H1 (cell line): ENCODE results near the gene MEN1. TPM values are rescaled to one million over a fixed set of nuclear protein-coding genes. Genes with fewer than 3 reads are reported as not detected.

Experiments used
- CTCF ChIA-PET: fragments of 300-600 bp; sonication (Branson Sonifier 250); formaldehyde crosslinking; loops from one replicate; lab custom pipeline; 2021; ENCODE audit not compliant: partially characterized antibody; lab: Charles Lee
- POLR2A ChIA-PET: fragments of 300-600 bp; sonication (Branson Sonifier 250); formaldehyde crosslinking; loops from one replicate; lab custom pipeline; 2021; ENCODE audit warnings: inconsistent platforms; ENCODE audit not compliant: partially characterized antibody; lab: Charles Lee
- DNase-seq, 2 experiments: peaks; one replicate each; pipeline versions ENCODE4 v3.0.0 to v3.0.0-alpha.2; 2010 to 2022; ENCODE audit warnings: low spot score in 2 of 2, low read depth in 1 of 2, mixed read lengths in 1 of 2
- FAIRE-seq: peaks from 2 replicates; lab custom pipeline; 2011; peaks lifted over from hg19 to GRCh38; lab: Jason Lieb, UNC
- H2AFZ ChIP-seq: 2 replicates; pipeline ENCODE4 v1.8.1; 2012; ENCODE audit warnings: low read length, inconsistent platforms
- H2AK5ac ChIP-seq: 2 replicates; pipeline ENCODE4 v1.6.1; 2013; ENCODE audit warnings: low read depth, low read length
- H2BK120ac ChIP-seq: replicated peaks from 2 replicates; pipeline ENCODE3; 2013; ENCODE audit warnings: low read depth, low read length, inconsistent platforms
- H2BK12ac ChIP-seq: 2 replicates; pipeline ENCODE4 v1.6.1; 2013; ENCODE audit warnings: low read depth, low read length
- H2BK15ac ChIP-seq: 2 replicates; pipeline ENCODE4 v1.6.1; 2013; ENCODE audit warnings: low read length
- H2BK20ac ChIP-seq: 2 replicates; pipeline ENCODE4 v1.6.1; 2013; ENCODE audit warnings: low read length
- H2BK5ac ChIP-seq: 2 replicates; pipeline ENCODE4 v1.6.1; 2013; ENCODE audit warnings: low read depth, low read length
- H3K14ac ChIP-seq: 2 replicates; pipeline ENCODE4 v1.6.1; 2013; ENCODE audit warnings: inconsistent platforms; ENCODE audit not compliant: insufficient read length
- H3K18ac ChIP-seq: 2 replicates; pipeline ENCODE4 v1.6.1; 2013; ENCODE audit warnings: low read length; ENCODE audit errors: extremely low read depth
- H3K23ac ChIP-seq: 2 replicates; pipeline ENCODE4 v1.6.1; 2013; ENCODE audit warnings: inconsistent platforms; ENCODE audit not compliant: insufficient read length
- H3K23me2 ChIP-seq: 2 replicates; pipeline ENCODE4 v1.6.1; 2013; ENCODE audit warnings: low read depth, low read length
- H3K27ac ChIP-seq: 2 replicates; pipeline ENCODE4 v1.6.1; 2011; ENCODE audit warnings: low read depth, low read length, inconsistent platforms
- H3K27me3 ChIP-seq, 4 experiments: replicated peaks in 1 of 4; 1 replicate in 1 of 4; 2 replicates in 3 of 4; pipeline versions ENCODE4 v1.6.1 to v1.8.1; 2011 to 2013; ENCODE audit warnings: low read length in 3 of 4, mild to moderate bottlenecking in 3 of 4, inconsistent platforms in 2 of 4, mixed read lengths in 2 of 4, moderate library complexity in 1 of 4; ENCODE audit not compliant: control insufficient read depth in 3 of 4, insufficient read depth in 3 of 4; ENCODE audit errors: extremely low read depth in 1 of 4
- H3K36me3 ChIP-seq, 4 experiments: 2 replicates each; pipeline versions ENCODE4 v1.6.1 to v1.8.1; 2011 to 2013; ENCODE audit warnings: mild to moderate bottlenecking in 4 of 4, low read length in 3 of 4, moderate library complexity in 2 of 4, control low read depth in 1 of 4, inconsistent platforms in 1 of 4; ENCODE audit not compliant: insufficient read depth in 4 of 4, control insufficient read depth in 2 of 4
- H3K4ac ChIP-seq: replicated peaks from 2 replicates; pipeline ENCODE3; 2013; ENCODE audit warnings: low read length, low read depth, mixed read lengths, inconsistent platforms; ENCODE audit not compliant: insufficient read length
- H3K4me1 ChIP-seq, 4 experiments: replicated peaks in 1 of 4; 1 replicate in 1 of 4; 2 replicates in 3 of 4; pipeline versions ENCODE4 v1.6.1 to v1.8.1; 2011 to 2013; ENCODE audit warnings: low read length in 3 of 4, inconsistent platforms in 2 of 4, mixed read lengths in 1 of 4; ENCODE audit not compliant: insufficient read depth in 4 of 4, control insufficient read depth in 3 of 4
- H3K4me2 ChIP-seq, 2 experiments: 2 replicates each; pipeline versions ENCODE4 v1.6.1 to v1.8.1; 2011 to 2013; ENCODE audit warnings: low read depth in 2 of 2, low read length in 2 of 2, control low read depth in 1 of 2, inconsistent platforms in 1 of 2, mild to moderate bottlenecking in 1 of 2; ENCODE audit not compliant: insufficient read depth in 1 of 2
- H3K4me3 ChIP-seq, 4 experiments: fragments of 200-600, 300-600 bp in 1 of 4; sonication (generic), shearing (Covaris generic), sonication (Bioruptor Twin) in 1 of 4; 2 replicates each; pipeline versions ENCODE4 v1.5.1 to v1.8.1; 2011 to 2016; ENCODE audit warnings: low read length in 4 of 4, low read depth in 3 of 4, control low read depth in 2 of 4, inconsistent platforms in 2 of 4, mild to moderate bottlenecking in 2 of 4, mixed read lengths in 1 of 4, moderate library complexity in 1 of 4; ENCODE audit not compliant: insufficient read depth in 2 of 4; ENCODE audit errors: extremely low read depth in 1 of 4
- H3K56ac ChIP-seq: replicated peaks from 2 replicates; pipeline ENCODE3; 2013; ENCODE audit warnings: low read depth, mild to moderate bottlenecking, mixed read lengths, low read length, inconsistent platforms; ENCODE audit not compliant: insufficient read length
- H3K79me1 ChIP-seq: 2 replicates; pipeline ENCODE4 v1.6.1; 2013; ENCODE audit warnings: low read depth, low read length, control low read depth
- H3K79me2 ChIP-seq, 2 experiments: 2 replicates each; pipeline versions ENCODE4 v1.6.1 to v1.8.1; 2012 to 2013; ENCODE audit warnings: low read length in 2 of 2, mild to moderate bottlenecking in 2 of 2, inconsistent platforms in 1 of 2; ENCODE audit not compliant: insufficient read depth in 2 of 2, control insufficient read depth in 1 of 2
- H3K9ac ChIP-seq, 4 experiments: replicated peaks in 1 of 4; 1 replicate in 1 of 4; 2 replicates in 3 of 4; pipeline versions ENCODE4 v1.6.1 to v1.8.1; 2011 to 2013; ENCODE audit warnings: low read depth in 3 of 4, low read length in 3 of 4, control low read depth in 2 of 4, mild to moderate bottlenecking in 2 of 4, moderate library complexity in 2 of 4, inconsistent platforms in 1 of 4; ENCODE audit errors: extremely low read depth in 1 of 4
- H3K9me3 ChIP-seq, 2 experiments: 2 replicates each; pipeline versions ENCODE4 v1.6.1 to v1.8.1; 2012 to 2013; ENCODE audit warnings: mild to moderate bottlenecking in 2 of 2, moderate library complexity in 2 of 2, control low read depth in 1 of 2, inconsistent platforms in 1 of 2, low read depth in 1 of 2, low read length in 1 of 2, mixed read lengths in 1 of 2; ENCODE audit not compliant: insufficient read depth in 2 of 2
- H4K20me1 ChIP-seq, 2 experiments: replicated peaks in 1 of 2; 2 replicates each; pipeline versions ENCODE3 to v1.8.1; 2011 to 2013; ENCODE audit warnings: inconsistent platforms in 2 of 2, low read length in 2 of 2, mild to moderate bottlenecking in 1 of 2; ENCODE audit not compliant: insufficient read depth in 2 of 2, control insufficient read depth in 1 of 2
- H4K5ac ChIP-seq: 2 replicates; pipeline ENCODE4 v1.6.1; 2013; ENCODE audit warnings: low read length, low read depth, mixed read lengths, inconsistent platforms; ENCODE audit not compliant: insufficient read length
- H4K8ac ChIP-seq: 2 replicates; pipeline ENCODE4 v1.8.0; 2013; ENCODE audit warnings: mild to moderate bottlenecking, moderate library complexity, low read length, inconsistent platforms; ENCODE audit not compliant: insufficient read depth; ENCODE audit errors: extremely low read depth
- H4K91ac ChIP-seq: replicated peaks from 2 replicates; pipeline ENCODE3; 2013; ENCODE audit warnings: low read length, mixed read lengths, inconsistent platforms; ENCODE audit not compliant: insufficient read length
- PHF8 ChIP-seq: fragments of 200-600 bp; sonication (generic); conservative IDR thresholded peaks from 2 replicates; pipeline ENCODE4 v1.7.1; 2012; ENCODE audit warnings: low read depth, mild to moderate bottlenecking, inconsistent platforms, low read length, moderate library complexity
- SIRT6 ChIP-seq: IDR thresholded peaks from one replicate; pipeline ENCODE4 v1.7.1; 2012; ENCODE audit warnings: low read length, inconsistent platforms
- whole genome bisulfite sequencing, 2 experiments: shearing (Covaris generic) in 1 of 2; methylation state at CpG; one replicate each; pipeline versions ENCODE4 v1.1.6 to v1.1.7; 2013 to 2015; ENCODE audit warnings: low lambda C conversion rate in 2 of 2, mixed read lengths in 2 of 2, inconsistent platforms in 1 of 2, low coverage in 1 of 2, missing lambda C conversion rate in 1 of 2; ENCODE audit not compliant: insufficient replicate concordance in 2 of 2, insufficient coverage in 1 of 2, insufficient read length in 1 of 2; ENCODE audit errors: extremely low coverage in 1 of 2, missing lambda C conversion rate in 1 of 2; 5-methylcytosine and 5-hydroxymethylcytosine counted together
- polyA plus RNA-seq, 7 experiments: library from polyadenylated mRNA; depleted of rRNA in 3 of 7; stranded (reverse) in 5 of 7; unstranded in 2 of 7; fragments of >200 nt in 5 of 7; fragments of 200-250 nt in 2 of 7; gene quantifications; 1 replicate in 5 of 7; 2 replicates in 1 of 7; 4 replicates in 1 of 7; pipeline versions ENCODE4 v1.2.1 to v1.2.3, GENCODE V29; 2011 to 2013; ENCODE audit warnings: missing spikeins in 2 of 7, mixed read lengths in 2 of 7
- total RNA-seq: library from RNA; stranded (reverse); fragmentation: NEBNext Ultra II Directional; extraction: Animal tissue kit (Norgen Biotek cat#: 25700); gene quantifications from 2 replicates; pipeline ENCODE4 v1.2.1, GENCODE V29; 2021
- TF ChIP-seq, protein P1 (sequence below), 3 experiments: IDR thresholded peaks; 1 replicate in 2 of 3; 2 replicates in 1 of 3; pipeline versions ENCODE4 v1.5.1 to v1.6.1; 2011; ENCODE audit warnings: low read length in 3 of 3, mild to moderate bottlenecking in 3 of 3, inconsistent platforms in 2 of 3, low read depth in 1 of 3, moderate library complexity in 1 of 3; ENCODE audit not compliant: insufficient read depth in 1 of 3; ENCODE audit errors: control extremely low read depth in 1 of 3
- TF ChIP-seq, protein P2 (sequence below): IDR thresholded peaks from 2 replicates; pipeline ENCODE4 v1.6.1; 2012; ENCODE audit warnings: low read length, inconsistent platforms

Gene MEN1
- total and polyA plus RNA-seq, 2 of the 8 experiments (the other 6 are each of a cell fraction or from before 2014, with no cell fraction given) = 47.2 to 56.3 TPM

DNA sequence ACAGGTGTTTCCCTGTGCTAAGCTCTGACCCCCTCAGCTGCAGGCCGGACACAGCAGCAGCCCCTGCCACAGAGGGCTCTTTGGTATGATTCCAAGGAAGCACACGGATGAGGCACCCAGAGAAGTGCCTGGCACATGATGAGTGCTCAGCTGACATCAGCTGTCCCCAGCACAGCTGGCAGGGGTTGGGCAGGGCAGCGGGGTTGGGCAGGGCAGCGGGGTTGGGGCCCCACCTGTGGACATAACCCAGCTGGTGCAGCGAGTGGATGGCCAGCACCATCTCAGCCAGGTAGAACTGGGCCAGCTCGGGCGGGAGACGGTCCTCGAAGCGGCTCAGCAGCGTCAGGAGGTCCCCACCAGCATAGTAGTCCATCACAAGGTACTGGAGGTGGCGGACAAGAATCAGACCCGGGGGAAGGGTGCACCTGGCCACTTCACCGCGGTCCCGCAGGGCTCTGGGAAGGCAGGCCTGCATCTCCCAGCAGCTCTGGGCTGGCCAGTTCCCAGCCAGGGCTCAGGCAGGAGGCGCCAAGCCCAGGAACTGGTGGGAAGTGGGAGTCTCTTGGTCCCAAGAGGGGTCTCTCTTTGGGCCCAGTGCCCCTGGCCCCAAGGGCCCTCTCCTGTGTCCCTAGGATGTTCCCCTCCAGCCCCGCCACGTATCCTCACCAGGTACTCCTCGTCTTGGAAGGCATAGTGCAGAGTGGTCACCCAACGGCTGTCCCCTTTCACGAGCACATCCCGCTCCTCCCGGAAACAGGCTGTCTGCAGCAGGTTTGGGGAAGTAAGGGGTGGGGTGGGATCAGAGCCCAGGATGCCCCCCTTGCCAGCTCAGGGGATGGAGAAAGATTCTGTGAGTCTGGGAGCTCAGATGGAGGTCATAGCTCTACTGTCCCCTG, 29.8 kb upstream of the MEN1 start:
- H3K23me2 ChIP-seq = peaks cover 9% of the 10 kb centered on the region
- no peak overlapping the region for H3K4ac ChIP-seq
- no peaks in the 10 kb centered on the region; the same call in 1 of the 2 replicates for H3K79me1 ChIP-seq
- no peak overlapping the region for H2BK5ac ChIP-seq
- no peak overlapping the region for H2BK120ac ChIP-seq
- TF ChIP-seq SIRT6 (no peak), PHF8 (no peak)
- TF ChIP-seq, protein P1, sequence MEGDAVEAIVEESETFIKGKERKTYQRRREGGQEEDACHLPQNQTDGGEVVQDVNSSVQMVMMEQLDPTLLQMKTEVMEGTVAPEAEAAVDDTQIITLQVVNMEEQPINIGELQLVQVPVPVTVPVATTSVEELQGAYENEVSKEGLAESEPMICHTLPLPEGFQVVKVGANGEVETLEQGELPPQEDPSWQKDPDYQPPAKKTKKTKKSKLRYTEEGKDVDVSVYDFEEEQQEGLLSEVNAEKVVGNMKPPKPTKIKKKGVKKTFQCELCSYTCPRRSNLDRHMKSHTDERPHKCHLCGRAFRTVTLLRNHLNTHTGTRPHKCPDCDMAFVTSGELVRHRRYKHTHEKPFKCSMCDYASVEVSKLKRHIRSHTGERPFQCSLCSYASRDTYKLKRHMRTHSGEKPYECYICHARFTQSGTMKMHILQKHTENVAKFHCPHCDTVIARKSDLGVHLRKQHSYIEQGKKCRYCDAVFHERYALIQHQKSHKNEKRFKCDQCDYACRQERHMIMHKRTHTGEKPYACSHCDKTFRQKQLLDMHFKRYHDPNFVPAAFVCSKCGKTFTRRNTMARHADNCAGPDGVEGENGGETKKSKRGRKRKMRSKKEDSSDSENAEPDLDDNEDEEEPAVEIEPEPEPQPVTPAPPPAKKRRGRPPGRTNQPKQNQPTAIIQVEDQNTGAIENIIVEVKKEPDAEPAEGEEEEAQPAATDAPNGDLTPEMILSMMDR (IDR thresholded peaks at IDR 0.05; ENCODE audit: control extremely low read depth in 1 of 3, insufficient read depth in 1 of 3, low read depth in 1 of 3, low read length in 3 of 3) = no peak
- TF ChIP-seq, protein P2, sequence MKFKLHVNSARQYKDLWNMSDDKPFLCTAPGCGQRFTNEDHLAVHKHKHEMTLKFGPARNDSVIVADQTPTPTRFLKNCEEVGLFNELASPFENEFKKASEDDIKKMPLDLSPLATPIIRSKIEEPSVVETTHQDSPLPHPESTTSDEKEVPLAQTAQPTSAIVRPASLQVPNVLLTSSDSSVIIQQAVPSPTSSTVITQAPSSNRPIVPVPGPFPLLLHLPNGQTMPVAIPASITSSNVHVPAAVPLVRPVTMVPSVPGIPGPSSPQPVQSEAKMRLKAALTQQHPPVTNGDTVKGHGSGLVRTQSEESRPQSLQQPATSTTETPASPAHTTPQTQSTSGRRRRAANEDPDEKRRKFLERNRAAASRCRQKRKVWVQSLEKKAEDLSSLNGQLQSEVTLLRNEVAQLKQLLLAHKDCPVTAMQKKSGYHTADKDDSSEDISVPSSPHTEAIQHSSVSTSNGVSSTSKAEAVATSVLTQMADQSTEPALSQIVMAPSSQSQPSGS = no peak
- POLR2A ChIA-PET = interaction anchor here (1.4 to 1.6 kb wide), 2 partner anchors 9 to 13 kb away, joined by 3 to 4 read pairs; no protein-coding TSS in a partner anchor
- 94% methylated on average over 23 of the region's 24 CpGs; no CpG with 5 or more reads in 1 of the 2 experiments for WGBS, 2 experiments
- no peak overlapping the region for H2AK5ac ChIP-seq
- no peak overlapping the region for H3K56ac ChIP-seq
- H3K27me3 ChIP-seq = no peaks in the 10 kb centered on the region
- no peak overlapping the region for H2BK20ac ChIP-seq
- CTCF ChIA-PET = interaction anchor here (1.0 to 32.3 kb wide), 5 partner anchors 8 to 136 kb away, joined by 3 to 1058 read pairs (median 3); partner anchors contain the start of gene EHD1
- H3K14ac ChIP-seq = no peak overlapping the region
- no peak overlapping the region for H3K23ac ChIP-seq
- H2BK15ac ChIP-seq = no peak overlapping the region
- H2BK12ac ChIP-seq = no peak overlapping the region
- peaks cover 2 to 5% of the 10 kb centered on the region in 2 experiments for H4K20me1 ChIP-seq
- H3K4me2 ChIP-seq = no peak overlapping the region
- no peak overlapping the region for H4K91ac ChIP-seq
- peaks cover 0 to 28% (median 21%) of the 10 kb centered on the region in 4 experiments; a peak in 6 of 7 replicates for H3K4me1 ChIP-seq
- no peak overlapping the region for H2AFZ ChIP-seq
- no peak overlapping the region for H3K27ac ChIP-seq
- no peak overlapping the region for H3K9ac ChIP-seq
- peaks cover 0 to 3% of the 10 kb centered on the region in 2 experiments; a peak in 1 of 4 replicates for H3K79me2 ChIP-seq
- peaks cover 3 to 13% (median 7%) of the 10 kb centered on the region in 4 experiments; a peak in 4 of 8 replicates for H3K36me3 ChIP-seq
- H4K8ac ChIP-seq = no peak overlapping the region
- DNase-seq (no peak), FAIRE-seq (no peak)
- no peak overlapping the region for H3K18ac ChIP-seq
- no peaks in the 10 kb centered on the region for H3K9me3 ChIP-seq
- H4K5ac ChIP-seq = no peak overlapping the region
- no peak overlapping the region for H3K4me3 ChIP-seq
